Activated B cell treated with CpG ODN at 0.5 μM for 24 hours (primary cell): ENCODE measurements around the gene GJB4. TPM values are rescaled to one million over a fixed set of nuclear protein-coding genes. Genes with fewer than 3 reads are reported as not detected.

Source experiments
- ATAC-seq: fragments of 200-7000 bp; cut with Tn5 transposase; one replicate; pipeline ENCODE4 v1.10.0; 2021; ENCODE audit warnings: low read depth, mild to moderate bottlenecking, moderate library complexity
- CTCF ChIA-PET: fragments of 350-600 bp; sonication (Branson Sonifier 250); formaldehyde crosslinking; loops from one replicate; lab custom pipeline; 2021; ENCODE audit warnings: antibody characterized with exemption; lab: Charles Lee
- POLR2A ChIA-PET: fragments of 350-600 bp; sonication (Branson Sonifier 250); formaldehyde crosslinking; loops from one replicate; lab custom pipeline; 2021; ENCODE audit warnings: antibody characterized with exemption; lab: Charles Lee
- DNase-seq: peaks from one replicate; pipeline ENCODE4 v3.0.0; 2022
- H3K27ac Mint-ChIP-seq: one replicate; pipeline ENCODE4 v1.8.0; 2020; ENCODE audit warnings: mixed read lengths
- H3K27me3 Mint-ChIP-seq: one replicate; pipeline ENCODE4 v1.8.0; 2021; ENCODE audit warnings: mixed read lengths
- H3K36me3 Mint-ChIP-seq: one replicate; pipeline ENCODE4 v1.8.0; 2021; ENCODE audit warnings: low read depth, mixed read lengths
- H3K4me1 Mint-ChIP-seq: one replicate; pipeline ENCODE4 v1.8.0; 2021; ENCODE audit warnings: mixed read lengths
- H3K4me3 Mint-ChIP-seq: one replicate; pipeline ENCODE4 v1.8.0; 2020; ENCODE audit warnings: mild to moderate bottlenecking, mixed read lengths
- H3K9me3 Mint-ChIP-seq: one replicate; pipeline ENCODE4 v1.8.0; 2020; ENCODE audit warnings: mixed read lengths
- CTCF ChIP-seq: fragments of 200-600 bp; IDR thresholded peaks from one replicate; pipeline ENCODE4 v1.8.0; 2022; ENCODE audit warnings: antibody characterized with exemption, mild to moderate bottlenecking
- intact Hi-C: fragments of 100-400 bp; cut with micrococcal nuclease; formaldehyde crosslinking; loops from one replicate; pipeline ENCODE4 v1.15.1; 2024
- total RNA-seq: library from RNA; stranded (reverse); gene quantifications from 2 replicates; pipeline ENCODE4 v1.2.3, GENCODE V29; 2022

Gene GJB4
- total RNA-seq, 1 donor from 2014 or later = not detected

GRCh38 chr1:34714386-34714785, 45.2 kb upstream of the GJB4 start:
- ATAC-seq (no peak), DNase-seq (no peak)
- H3K4me1 Mint-ChIP-seq = no peaks in the 10 kb centered on the region
- peaks cover 7% of the 10 kb centered on the region for H3K27me3 Mint-ChIP-seq
- H3K9me3 Mint-ChIP-seq = no peaks in the 10 kb centered on the region
- no peaks in the 10 kb centered on the region for H3K36me3 Mint-ChIP-seq
- H3K4me3 Mint-ChIP-seq = no peak overlapping the region
- no peak for TF ChIP-seq CTCF
- H3K27ac Mint-ChIP-seq = no peak overlapping the region
- CTCF ChIA-PET = no interaction called here
- intact Hi-C loops = no loop called here
- POLR2A ChIA-PET = no interaction called here

GRCh38 chr1:34715139-34715538, 44.4 kb upstream of the GJB4 start:
- ATAC-seq (no peak), DNase-seq (no peak)
- no peaks in the 10 kb centered on the region for H3K9me3 Mint-ChIP-seq
- H3K4me1 Mint-ChIP-seq = no peaks in the 10 kb centered on the region
- no peak overlapping the region for H3K4me3 Mint-ChIP-seq
- ChIA-PET POLR2A (no interaction called here), CTCF (no interaction called here)
- H3K27ac Mint-ChIP-seq = no peak overlapping the region
- no peak for TF ChIP-seq CTCF
- peaks cover 13% of the 10 kb centered on the region for H3K27me3 Mint-ChIP-seq
- no peaks in the 10 kb centered on the region for H3K36me3 Mint-ChIP-seq
- intact Hi-C loops = no loop called here

- no peaks in the 10 kb centered on the region for H3K4me1 Mint-ChIP-seq
- H3K36me3 Mint-ChIP-seq = no peaks in the 10 kb centered on the region
- no peak for DNase-seq
- ChIA-PET POLR2A (no interaction called here), CTCF (no interaction called here)
- no peak for ATAC-seq
- peaks cover 29% of the 10 kb centered on the region for H3K27me3 Mint-ChIP-seq
- no peak overlapping the region for H3K4me3 Mint-ChIP-seq
- intact Hi-C loops = no loop called here
- H3K27ac Mint-ChIP-seq = no peak overlapping the region
- TF ChIP-seq CTCF = no peak
- no peaks in the 10 kb centered on the region for H3K9me3 Mint-ChIP-seq
These were observed 38.3 kb upstream of the GJB4 start for GRCh38 chr1:34721241-34721640.

GRCh38 chr1:34721646-34722355, 37.7 kb upstream of the GJB4 start:
- Mint-ChIP-seq H3K27ac (no peak overlapping the region), H3K36me3 (no peaks in the 10 kb centered on the region), H3K27me3 (peaks cover 32% of the 10 kb centered on the region), H3K4me1 (no peaks in the 10 kb centered on the region), H3K9me3 (no peaks in the 10 kb centered on the region), H3K4me3 (no peak overlapping the region)
- ChIA-PET POLR2A (no interaction called here), CTCF (no interaction called here)
- no peak for DNase-seq
- intact Hi-C loops = no loop called here
- TF ChIP-seq CTCF = no peak
- no peak for ATAC-seq

- ChIA-PET CTCF (no interaction called here), POLR2A (no interaction called here)
- no peak for ATAC-seq
- no peaks in the 10 kb centered on the region for H3K36me3 Mint-ChIP-seq
- H3K27me3 Mint-ChIP-seq = peaks cover 22% of the 10 kb centered on the region
- H3K4me3 Mint-ChIP-seq = no peak overlapping the region
- TF ChIP-seq CTCF = no peak
- intact Hi-C loops = no loop called here
- no peak for DNase-seq
- no peaks in the 10 kb centered on the region for H3K4me1 Mint-ChIP-seq
- no peaks in the 10 kb centered on the region for H3K9me3 Mint-ChIP-seq
- no peak overlapping the region for H3K27ac Mint-ChIP-seq
These were observed 32.7 kb upstream of the GJB4 start for GRCh38 chr1:34726861-34727260.
